Mesodermal cell (in vitro differentiated cells): ENCODE results near the gene A2M.

ENCODE experiments used
- H3K27ac ChIP-seq: 2 replicates; pipeline ENCODE4 v1.7.0; 2013; ENCODE audit warnings: mild to moderate bottlenecking, low read depth, low read length, moderate library complexity; ENCODE audit not compliant: severe bottlenecking
- H3K36me3 ChIP-seq: 2 replicates; pipeline ENCODE4 v1.7.1; 2013; ENCODE audit warnings: mild to moderate bottlenecking, low read length, moderate library complexity; ENCODE audit not compliant: control insufficient read depth, insufficient read depth
- H3K4me1 ChIP-seq: one replicate; pipeline ENCODE4 v1.7.1; 2013; ENCODE audit warnings: mild to moderate bottlenecking, low read length; ENCODE audit not compliant: insufficient read depth, control insufficient read depth, poor library complexity, severe bottlenecking
- H3K4me3 ChIP-seq: 2 replicates; pipeline ENCODE4 v1.7.0; 2013; ENCODE audit warnings: low read length, control low read depth, mild to moderate bottlenecking; ENCODE audit not compliant: insufficient read depth, poor library complexity, severe bottlenecking; ENCODE audit errors: extremely low read depth
- H3K9me3 ChIP-seq: 2 replicates; pipeline ENCODE4 v1.7.1; 2013; ENCODE audit warnings: mild to moderate bottlenecking, low read length, moderate library complexity; ENCODE audit not compliant: control insufficient read depth
- WGBS, 2 experiments: methylation state at CpG; one replicate each; pipeline ENCODE4 v1.1.5; 2013; ENCODE audit warnings: missing lambda C conversion rate in 2 of 2; ENCODE audit not compliant: insufficient coverage in 2 of 2; 5-methylcytosine and 5-hydroxymethylcytosine counted together

The A2M gene

GRCh38 chr12:9107542-9107873 is 8.2 kb downstream of the A2M start:
- no peaks in the 10 kb centered on the region for H3K4me1 ChIP-seq
- no peak overlapping the region for H3K27ac ChIP-seq
- no peaks in the 10 kb centered on the region for H3K36me3 ChIP-seq
- no peak overlapping the region for H3K4me3 ChIP-seq
- 97 to 100% methylated on average over 3 of the region's 3 CpGs for WGBS, 2 experiments
- no peaks in the 10 kb centered on the region for H3K9me3 ChIP-seq

- H3K36me3 ChIP-seq: no peaks in the 10 kb centered on the region
These were observed 8.8 kb downstream of the A2M start for GRCh38 chr12:9106610-9107541.

GRCh38 chr12:9106067-9106466 is 9.7 kb downstream of the A2M start:
- H3K4me1 ChIP-seq: no peaks in the 10 kb centered on the region
- no peak overlapping the region for H3K27ac ChIP-seq
- WGBS, 2 experiments: 100% methylated on average over 1 of the region's 1 CpG; no CpG with 5 or more reads in 1 of the 2 experiments
- H3K36me3 ChIP-seq: no peaks in the 10 kb centered on the region
- H3K9me3 ChIP-seq: no peaks in the 10 kb centered on the region
- no peak overlapping the region for H3K4me3 ChIP-seq

More at GRCh38 chr12:9106610-9107541, 8.8 kb downstream of the A2M start:
- Histone ChIP-seq H3K9me3 (no peaks in the 10 kb centered on the region), H3K4me3 (no peak overlapping the region), H3K27ac (no peak overlapping the region), H3K4me1 (no peaks in the 10 kb centered on the region)
- WGBS, 2 experiments: 74 to 95% methylated on average over 2 of the region's 11 CpGs

- Histone ChIP-seq H3K4me3 (no peak overlapping the region), H3K9me3 (no peaks in the 10 kb centered on the region), H3K27ac (no peak overlapping the region), H3K36me3 (no peaks in the 10 kb centered on the region), H3K4me1 (no peaks in the 10 kb centered on the region)
These were observed 10.8 kb downstream of the A2M start for GRCh38 chr12:9104767-9105423.

GRCh38 chr12:9104087-9104486 is 11.6 kb downstream of the A2M start:
- Histone ChIP-seq H3K4me3 (no peak overlapping the region), H3K9me3 (no peaks in the 10 kb centered on the region), H3K4me1 (no peaks in the 10 kb centered on the region), H3K27ac (no peak overlapping the region), H3K36me3 (no peaks in the 10 kb centered on the region)
- 63 to 75% methylated on average over 1 of the region's 4 CpGs for WGBS, 2 experiments

- Histone ChIP-seq H3K4me1 (no peaks in the 10 kb centered on the region), H3K27ac (no peak overlapping the region), H3K9me3 (no peaks in the 10 kb centered on the region), H3K4me3 (no peak overlapping the region), H3K36me3 (no peaks in the 10 kb centered on the region)
- 100% methylated on average over 1 of the region's 4 CpGs for WGBS, 2 experiments
These were observed 12.5 kb downstream of the A2M start for GRCh38 chr12:9103050-9103849.

- Histone ChIP-seq H3K27ac (no peak overlapping the region), H3K4me3 (no peak overlapping the region), H3K9me3 (no peaks in the 10 kb centered on the region), H3K36me3 (no peaks in the 10 kb centered on the region), H3K4me1 (no peaks in the 10 kb centered on the region)
- 100% methylated on average over 1 of the region's 8 CpGs; no CpG with 5 or more reads in 1 of the 2 experiments for WGBS, 2 experiments
These were observed 14.6 kb downstream of the A2M start for GRCh38 chr12:9101018-9101687.

- Histone ChIP-seq H3K27ac (no peak overlapping the region), H3K4me3 (no peak overlapping the region), H3K4me1 (no peaks in the 10 kb centered on the region), H3K9me3 (no peaks in the 10 kb centered on the region), H3K36me3 (no peaks in the 10 kb centered on the region)
- WGBS, 2 experiments: no CpG with 5 or more reads among the region's 2 CpGs
These were observed 16.0 kb downstream of the A2M start for GRCh38 chr12:9099552-9100190.

- H3K4me1 ChIP-seq: no peaks in the 10 kb centered on the region
- 90 to 97% methylated on average over 12 of the region's 14 CpGs for WGBS, 2 experiments
- no peaks in the 10 kb centered on the region for H3K36me3 ChIP-seq
- H3K27ac ChIP-seq: no peak overlapping the region
- H3K4me3 ChIP-seq: no peak overlapping the region
- no peaks in the 10 kb centered on the region for H3K9me3 ChIP-seq
These were observed 17.2 kb downstream of the A2M start for GRCh38 chr12:9098463-9099026.

GRCh38 chr12:9098115-9098452 is 17.6 kb downstream of the A2M start:
- no CpG with 5 or more reads among the region's 6 CpGs for WGBS, 2 experiments
- no peaks in the 10 kb centered on the region for H3K36me3 ChIP-seq

More at GRCh38 chr12:9098115-9098452, 17.6 kb downstream of the A2M start:
- Histone ChIP-seq H3K4me3 (no peak overlapping the region), H3K4me1 (no peaks in the 10 kb centered on the region), H3K27ac (no peak overlapping the region), H3K9me3 (no peaks in the 10 kb centered on the region)
